Subcutaneous adipose tissue (tissue), 4 donors: Measurements from ENCODE around the gene GSC. TPM values are rescaled to one million over a fixed set of nuclear protein-coding genes. Genes with fewer than 3 reads are reported as not detected.

Source experiments
- CTCF ChIP-seq: fragments of 450-650 bp; IDR thresholded peaks from one replicate; pipeline ENCODE4 v1.5.1; 2016; ENCODE audit warnings: low read depth, mild to moderate bottlenecking, control low read depth, antibody characterized with exemption, moderate library complexity
- total RNA-seq, 4 donors: library from RNA; depleted of rRNA; stranded (reverse); fragments of >200 nt; gene quantifications; one replicate each; pipeline ENCODE4 v1.1.0, GENCODE V29; 2016

Gene GSC
- total RNA-seq, 4 donors from 2014 or later: 6.0 to 13.7 (median 8.0) TPM

GRCh38 chr14:94751321-94751720 is 18.6 kb downstream of the GSC start:
- no peak for TF ChIP-seq CTCF

GRCh38 chr14:94750371-94750770 is 19.5 kb downstream of the GSC start:
- no peak for TF ChIP-seq CTCF

GRCh38 chr14:94748667-94749347 is 21.1 kb downstream of the GSC start:
- no peak for TF ChIP-seq CTCF

- TF ChIP-seq CTCF: no peak
Observed at GRCh38 chr14:94747739-94748138, 22.2 kb downstream of the GSC start.

- TF ChIP-seq CTCF: no peak
Observed at GRCh38 chr14:94746131-94746530, 23.8 kb downstream of the GSC start.

GRCh38 chr14:94738751-94739150 is 31.2 kb downstream of the GSC start:
- TF ChIP-seq CTCF: no peak

- no peak for TF ChIP-seq CTCF
Observed at GRCh38 chr14:94738097-94738496, 31.8 kb downstream of the GSC start.
